NCI-H1417 (cell line): ENCODE data around the gene ADGRF4.
"Not testable (repeated sequence)": the region's sequence is repeated elsewhere in the genome, so short reads cannot be mapped to it uniquely, and the experiment has no call there.

ENCODE experiments used
- DNase-seq, 3 experiments: peaks; one replicate each; lab custom pipeline; 2025; lab: John Stamatoyannopoulos, UW

ADGRF4 gene

DNA sequence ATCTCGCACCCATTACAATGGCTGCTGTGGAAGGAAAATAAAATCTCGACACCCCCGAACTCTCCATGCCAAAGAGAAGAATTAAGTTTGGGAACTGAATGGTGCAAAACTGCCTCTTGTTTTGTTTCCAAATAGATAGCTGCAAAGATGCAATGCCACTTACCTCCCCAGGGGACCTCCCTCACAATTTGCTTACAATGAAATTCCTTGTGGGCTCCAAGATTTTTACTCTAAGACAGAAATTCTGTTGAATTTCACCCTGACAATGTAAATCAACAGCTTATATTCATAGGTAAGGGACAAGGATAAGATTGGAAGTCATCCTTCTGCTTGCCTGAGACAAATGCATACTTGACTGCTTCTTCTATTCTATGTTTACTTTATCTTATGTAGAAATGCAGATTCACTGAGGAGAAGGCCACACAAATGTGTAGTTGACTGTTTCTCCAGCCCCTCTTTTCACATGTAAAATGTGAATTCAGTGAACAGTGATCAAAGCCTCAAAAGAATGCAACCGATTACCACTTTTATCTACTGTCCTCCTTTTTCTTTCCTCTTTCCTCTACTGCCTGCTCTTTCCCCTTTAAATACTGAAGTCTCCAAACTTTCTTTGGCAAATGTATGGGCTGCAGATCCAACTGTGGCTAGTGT lies 36.6 kb downstream of the ADGRF4 start:
- DNase-seq = no peak

DNA sequence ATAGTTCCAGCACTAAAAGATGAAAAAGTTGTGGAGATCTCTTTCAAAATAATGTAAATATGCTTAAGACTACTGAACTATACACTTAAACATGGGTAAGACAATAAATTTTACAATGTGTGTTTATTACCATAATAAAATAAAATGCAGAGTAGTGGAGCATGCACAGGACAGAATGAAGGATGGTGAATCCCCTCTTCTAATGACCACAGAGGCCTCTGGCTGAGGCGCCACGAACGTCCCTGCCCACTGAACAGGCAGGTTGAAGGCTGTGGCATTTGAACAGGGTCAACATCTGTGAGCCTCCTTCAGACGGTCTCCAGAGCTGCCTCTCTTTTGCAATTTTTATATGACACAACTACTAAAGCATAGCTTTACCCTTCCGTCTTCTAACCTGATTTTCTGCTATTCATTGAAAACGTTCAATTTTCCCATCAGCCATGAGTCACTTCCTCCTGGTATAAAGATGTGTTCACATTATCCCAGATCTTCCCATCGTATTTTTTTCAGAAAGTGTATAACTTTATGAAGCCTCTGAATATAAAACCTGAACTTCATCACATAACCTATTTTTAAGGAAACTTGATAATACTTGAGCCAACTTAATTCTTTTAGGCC lies 37.8 kb downstream of the ADGRF4 start:
- no peak for DNase-seq

DNA sequence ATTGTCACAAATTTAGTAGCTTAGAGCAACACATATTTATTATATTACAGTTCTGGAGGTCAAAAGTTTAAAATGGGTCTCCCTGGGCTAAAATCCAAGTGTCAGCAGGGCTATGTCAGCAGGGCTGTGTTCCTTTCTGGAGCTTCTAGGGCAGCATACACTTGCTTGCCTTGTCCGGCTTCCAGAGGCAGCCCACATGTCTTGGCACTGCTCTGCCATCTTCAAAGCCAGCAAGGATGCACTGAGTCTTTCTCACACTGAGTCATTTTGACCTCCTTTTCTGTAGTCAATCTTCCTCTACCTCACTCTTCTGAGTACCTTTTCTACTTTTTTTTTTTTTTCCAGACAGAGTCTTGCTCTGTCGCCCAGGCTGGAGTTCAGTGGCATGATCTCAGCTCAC lies 39.0 kb downstream of the ADGRF4 start:
- no peak for DNase-seq

DNA sequence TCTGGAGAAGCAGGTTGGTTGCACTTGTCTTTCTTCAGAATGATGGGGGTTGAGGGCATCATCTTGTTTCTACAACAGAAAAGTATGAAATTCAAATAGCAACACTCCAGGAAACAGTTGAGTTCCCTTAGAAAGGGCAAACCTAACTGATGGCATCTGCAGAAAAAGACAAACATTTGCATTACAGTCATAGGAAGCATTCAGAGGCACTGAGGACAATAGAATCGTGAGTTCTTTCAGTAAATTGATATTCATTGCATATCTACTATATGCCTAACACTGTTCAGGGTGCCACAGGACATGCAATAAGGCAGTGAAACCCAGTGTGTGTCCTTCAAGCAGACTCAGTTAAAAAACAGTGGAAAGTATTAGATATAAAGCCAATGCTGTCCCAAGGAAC lies 42.3 kb downstream of the ADGRF4 start:
- DNase-seq = no peak

DNA sequence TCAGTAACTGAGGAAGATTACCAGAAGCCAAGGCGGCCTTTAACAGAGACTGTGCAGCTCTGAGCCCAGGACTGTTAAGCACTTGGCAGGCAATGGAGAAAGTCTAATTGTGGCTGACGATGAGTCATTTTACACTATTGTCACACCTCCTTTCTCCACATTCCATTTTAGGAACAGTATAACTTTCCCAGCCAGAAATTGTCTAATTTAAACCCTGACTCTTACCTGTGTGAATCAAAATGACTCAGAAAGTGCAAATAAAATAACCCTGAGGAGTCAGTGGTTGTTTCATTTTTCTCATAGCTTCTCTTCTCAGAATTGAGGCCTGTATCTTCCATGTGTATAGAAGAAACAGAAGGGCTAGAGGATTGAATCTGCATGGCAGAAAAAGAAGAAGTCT lies 43.4 kb downstream of the ADGRF4 start:
- DNase-seq = no peak

DNA sequence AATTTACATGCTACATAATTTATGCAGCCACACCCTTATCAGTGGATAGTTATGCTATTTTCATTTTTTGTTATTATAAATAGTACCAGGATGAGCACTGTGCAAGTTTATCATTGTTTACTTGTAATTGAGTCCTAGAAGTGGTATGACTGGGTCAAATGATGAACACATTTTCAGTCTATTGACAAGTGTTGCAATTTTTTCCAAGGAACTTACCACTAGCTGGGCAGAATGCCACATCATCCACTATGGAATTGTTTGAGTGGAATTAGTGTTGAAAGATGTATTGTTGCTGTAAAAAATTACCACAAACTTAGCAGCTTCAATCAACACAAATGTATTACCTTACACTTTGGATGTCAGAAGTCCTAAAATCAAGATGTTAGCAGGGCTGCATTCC lies 45.4 kb downstream of the ADGRF4 start:
- DNase-seq = no peak

DNA sequence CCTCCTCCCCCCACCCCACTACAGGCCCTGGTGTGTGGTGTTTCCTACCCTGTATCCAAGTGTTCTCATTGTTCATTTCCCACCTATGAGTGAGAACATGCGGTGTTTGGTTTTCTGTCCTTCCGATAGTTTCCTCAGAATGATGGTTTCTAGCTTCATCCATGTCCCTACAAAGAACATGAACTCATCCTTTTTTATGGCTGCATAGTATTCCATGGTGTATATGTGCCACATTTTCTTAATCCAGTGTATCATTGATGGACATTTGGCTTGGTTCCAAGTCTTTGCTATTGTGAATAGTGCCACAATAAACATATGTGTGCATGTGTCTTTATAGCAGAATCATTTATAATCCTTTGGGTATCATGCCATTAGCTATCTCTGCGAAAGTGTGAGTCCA lies 46.9 kb downstream of the ADGRF4 start:
- not testable (repeated sequence) for DNase-seq

DNA sequence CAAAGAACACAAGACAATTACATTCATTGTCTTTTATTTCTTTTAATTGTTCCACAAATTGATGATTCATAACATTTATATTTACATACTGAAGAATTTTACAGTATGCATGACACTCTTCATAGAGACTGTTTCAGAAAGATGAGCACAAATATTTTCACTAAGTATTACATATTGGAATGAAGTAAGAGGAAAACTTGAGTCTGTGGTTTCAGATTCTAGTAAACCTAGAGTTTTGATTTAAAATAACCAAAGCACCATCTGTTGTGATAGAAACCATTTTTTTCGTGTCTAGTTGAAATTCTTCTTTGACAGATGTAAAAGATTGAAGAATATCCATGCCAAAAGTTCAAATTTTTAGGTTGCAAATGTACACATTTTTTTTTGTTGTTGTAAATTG lies 51.4 kb downstream of the ADGRF4 start:
- DNase-seq = no peak

DNA sequence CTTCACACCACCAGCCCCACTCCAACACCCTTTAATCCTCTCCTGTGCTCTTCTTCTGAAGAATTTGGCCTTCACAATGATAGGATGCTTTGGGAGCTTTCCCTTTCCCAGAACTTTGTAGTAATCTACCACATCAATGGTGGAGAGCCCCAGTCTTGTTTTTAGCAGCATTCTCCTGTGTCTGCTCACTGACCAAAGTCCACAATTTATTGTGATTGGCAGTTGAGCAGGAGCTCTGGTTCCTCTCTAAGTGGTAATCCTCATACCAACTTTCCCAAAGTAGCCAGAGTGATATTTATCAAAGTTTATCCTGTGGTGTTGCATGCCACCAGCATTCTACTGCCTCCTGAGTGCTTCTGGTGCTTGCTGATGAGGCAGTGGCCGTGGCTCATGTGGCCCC lies 54.4 kb downstream of the ADGRF4 start:
- no peak for DNase-seq

DNA sequence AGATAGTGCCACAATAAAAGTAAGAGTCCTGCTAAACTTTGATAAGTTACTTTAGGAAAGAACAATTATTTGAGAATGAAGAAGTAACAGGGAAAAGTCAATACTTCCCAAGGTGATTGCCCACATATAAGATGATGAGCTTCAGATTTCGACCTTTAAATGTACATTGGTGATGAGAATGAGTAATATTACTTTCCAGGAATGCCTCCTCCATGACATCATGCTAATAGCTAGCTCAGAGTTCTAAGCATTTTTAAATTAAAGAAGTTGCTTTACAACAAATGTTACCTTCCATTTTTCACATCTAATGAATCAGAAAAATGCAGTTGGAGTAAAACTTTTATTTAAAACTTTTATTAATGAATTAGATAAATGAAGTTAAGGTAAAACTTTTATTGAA lies 61.0 kb downstream of the ADGRF4 start:
- DNase-seq = no peak

DNA sequence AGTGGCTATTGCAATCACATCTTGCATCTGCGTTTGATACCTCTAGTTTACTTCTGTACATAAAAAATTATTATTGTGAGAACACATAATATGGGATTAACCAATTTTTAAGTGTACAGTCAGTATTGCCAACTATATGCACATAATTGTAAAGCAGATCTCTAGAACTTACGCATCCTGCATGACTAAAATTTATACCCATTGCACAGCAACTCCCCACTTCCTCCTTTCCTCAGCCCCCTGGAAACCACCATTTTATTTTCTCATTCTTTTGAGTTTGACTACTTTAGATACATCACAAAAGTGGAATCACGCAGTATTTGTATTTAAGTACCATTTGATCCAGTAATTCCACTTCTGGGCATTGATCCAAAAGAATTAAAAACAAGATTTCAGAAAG lies 64.1 kb downstream of the ADGRF4 start:
- DNase-seq = no peak

DNA sequence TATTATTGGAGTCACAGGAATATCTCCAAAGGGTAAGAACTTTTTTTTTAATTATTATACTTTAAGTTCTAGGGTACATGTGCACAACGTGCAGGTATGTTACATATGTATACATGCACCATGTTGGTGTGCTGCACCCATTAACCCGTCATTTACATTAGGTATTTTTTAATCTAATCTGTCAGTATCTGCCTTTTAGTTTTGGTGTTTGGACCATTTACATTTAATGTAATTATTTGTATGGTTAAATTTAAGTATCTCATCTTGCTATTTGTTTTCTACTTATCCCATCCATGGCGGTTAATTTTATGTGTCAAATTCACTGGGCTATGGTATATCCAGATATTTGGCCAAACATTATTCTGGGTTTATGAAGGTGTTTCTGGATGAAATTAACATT lies 68.1 kb downstream of the ADGRF4 start:
- no peak for DNase-seq

DNA sequence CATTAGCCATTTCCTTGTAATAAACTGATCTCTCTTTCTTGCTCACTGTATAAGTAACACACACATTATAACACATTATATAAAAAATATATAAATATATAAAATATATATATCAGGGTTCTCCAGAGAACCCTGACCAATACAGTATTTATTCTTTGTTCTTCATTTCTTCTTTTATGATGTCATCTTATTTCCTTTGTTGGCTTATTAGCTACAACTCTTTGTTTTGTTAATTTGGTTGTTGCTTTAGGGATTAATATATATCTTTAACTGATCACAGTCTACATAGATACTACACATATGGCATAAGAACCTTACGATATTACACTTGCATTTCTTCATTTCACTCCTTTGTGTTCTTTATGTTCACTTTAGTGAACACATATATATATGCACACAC lies 68.7 kb downstream of the ADGRF4 start:
- DNase-seq = no peak

DNA sequence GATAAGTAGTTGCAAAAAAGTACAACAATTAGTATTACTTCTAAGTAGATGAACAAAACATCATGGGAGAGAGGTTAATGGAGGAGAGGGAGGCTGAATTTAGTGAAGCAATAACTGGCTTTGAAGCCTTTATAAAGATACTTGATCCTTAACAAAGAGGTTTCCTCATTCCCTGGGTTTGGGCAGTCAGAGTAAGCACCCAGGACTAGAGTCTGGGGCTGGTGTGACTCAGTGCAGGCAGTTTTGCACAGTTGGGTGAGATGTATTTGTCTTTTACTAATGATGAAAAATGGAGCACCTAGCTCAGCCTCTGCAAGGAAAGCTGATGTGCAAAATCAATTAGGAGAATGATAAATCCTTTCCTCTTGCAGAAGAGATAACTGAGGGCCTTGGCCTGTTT lies 71.6 kb downstream of the ADGRF4 start:
- no peak for DNase-seq
